ENCODE data around the gene MIGA2. TPM values are rescaled to one million over a fixed set of nuclear protein-coding genes. Genes with fewer than 3 reads are reported as not detected.
"Not testable (repeated sequence)": the region's sequence is repeated elsewhere in the genome, so short reads cannot be mapped to it uniquely, and the experiment has no call there.

MIGA2 gene
- total RNA-seq, 1 donor from 2014 or later: 27.5 TPM

DNA sequence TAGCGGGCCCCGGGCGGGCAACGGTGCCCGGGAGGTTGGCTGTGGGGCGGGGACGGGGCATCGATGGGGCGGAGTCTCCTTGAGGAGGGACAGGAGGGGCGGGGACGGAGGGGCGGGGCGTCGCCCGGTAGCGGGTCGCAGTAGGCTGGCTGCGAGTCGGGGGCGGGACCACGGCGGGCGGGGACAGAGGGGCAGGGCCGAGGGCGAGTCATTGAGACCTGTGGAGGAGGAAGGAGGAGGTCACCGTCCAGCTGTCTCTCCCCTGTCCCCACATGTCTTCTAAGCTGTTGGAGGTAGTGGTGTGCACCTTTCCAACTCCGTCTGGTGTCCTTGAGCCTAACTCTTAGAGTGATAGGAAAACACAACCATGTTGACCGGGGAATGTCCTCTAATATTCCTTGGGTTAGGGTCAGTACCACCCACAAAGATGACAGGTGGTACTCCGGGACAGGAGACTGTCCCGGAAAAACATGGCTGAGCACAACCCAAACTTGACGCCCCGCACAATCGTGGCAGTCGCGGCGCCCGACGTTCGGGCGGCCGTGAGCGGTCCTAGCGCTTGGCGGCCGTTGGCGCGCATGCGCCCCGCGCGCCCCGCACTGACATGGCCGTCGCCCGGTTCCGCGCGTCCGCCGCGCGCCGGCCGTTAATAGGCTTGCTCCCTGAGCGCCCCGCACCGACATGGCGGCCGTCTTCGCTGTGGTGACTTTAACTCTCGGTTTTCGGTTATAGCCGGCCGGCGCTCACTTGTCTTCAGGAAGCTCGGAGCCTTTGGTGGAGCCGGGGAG is 74.5 kb downstream of the MIGA2 start, which contains the start of the genes CRAT and PTPA:
TSS of gene CRAT (minus strand) at position 54 of the 788 bp plus-strand sequence. CDS start 284 bp downstream, outside the sequence.
TSS of gene PTPA (plus strand) at position 676 of the 788 bp plus-strand sequence. CDS start 186 bp downstream, outside the sequence.
- H3K36me3 Mint-ChIP-seq (ENCODE audit: unreplicated experiment): peaks cover 9% of the 10 kb centered on the region
- peak; percentile 98 for DNase-seq (ENCODE audit: extremely low spot score, unreplicated experiment)
- no peaks in the 10 kb centered on the region for H3K27me3 Mint-ChIP-seq (ENCODE audit: unreplicated experiment)
- peak within 1 kb of the TSS; percentile 97 for H3K27ac Mint-ChIP-seq (ENCODE audit: unreplicated experiment)
- TF ChIP-seq, protein P1, sequence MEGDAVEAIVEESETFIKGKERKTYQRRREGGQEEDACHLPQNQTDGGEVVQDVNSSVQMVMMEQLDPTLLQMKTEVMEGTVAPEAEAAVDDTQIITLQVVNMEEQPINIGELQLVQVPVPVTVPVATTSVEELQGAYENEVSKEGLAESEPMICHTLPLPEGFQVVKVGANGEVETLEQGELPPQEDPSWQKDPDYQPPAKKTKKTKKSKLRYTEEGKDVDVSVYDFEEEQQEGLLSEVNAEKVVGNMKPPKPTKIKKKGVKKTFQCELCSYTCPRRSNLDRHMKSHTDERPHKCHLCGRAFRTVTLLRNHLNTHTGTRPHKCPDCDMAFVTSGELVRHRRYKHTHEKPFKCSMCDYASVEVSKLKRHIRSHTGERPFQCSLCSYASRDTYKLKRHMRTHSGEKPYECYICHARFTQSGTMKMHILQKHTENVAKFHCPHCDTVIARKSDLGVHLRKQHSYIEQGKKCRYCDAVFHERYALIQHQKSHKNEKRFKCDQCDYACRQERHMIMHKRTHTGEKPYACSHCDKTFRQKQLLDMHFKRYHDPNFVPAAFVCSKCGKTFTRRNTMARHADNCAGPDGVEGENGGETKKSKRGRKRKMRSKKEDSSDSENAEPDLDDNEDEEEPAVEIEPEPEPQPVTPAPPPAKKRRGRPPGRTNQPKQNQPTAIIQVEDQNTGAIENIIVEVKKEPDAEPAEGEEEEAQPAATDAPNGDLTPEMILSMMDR (IDR thresholded peaks at IDR 0.05): no peak
- no peaks in the 10 kb centered on the region for H3K9me3 Mint-ChIP-seq (ENCODE audit: unreplicated experiment)
- H3K4me3 Mint-ChIP-seq (ENCODE audit: unreplicated experiment): peak within 1 kb of the TSS; percentile 96
- H3K4me1 Mint-ChIP-seq (ENCODE audit: unreplicated experiment): peaks cover 40% of the 10 kb centered on the region

DNA sequence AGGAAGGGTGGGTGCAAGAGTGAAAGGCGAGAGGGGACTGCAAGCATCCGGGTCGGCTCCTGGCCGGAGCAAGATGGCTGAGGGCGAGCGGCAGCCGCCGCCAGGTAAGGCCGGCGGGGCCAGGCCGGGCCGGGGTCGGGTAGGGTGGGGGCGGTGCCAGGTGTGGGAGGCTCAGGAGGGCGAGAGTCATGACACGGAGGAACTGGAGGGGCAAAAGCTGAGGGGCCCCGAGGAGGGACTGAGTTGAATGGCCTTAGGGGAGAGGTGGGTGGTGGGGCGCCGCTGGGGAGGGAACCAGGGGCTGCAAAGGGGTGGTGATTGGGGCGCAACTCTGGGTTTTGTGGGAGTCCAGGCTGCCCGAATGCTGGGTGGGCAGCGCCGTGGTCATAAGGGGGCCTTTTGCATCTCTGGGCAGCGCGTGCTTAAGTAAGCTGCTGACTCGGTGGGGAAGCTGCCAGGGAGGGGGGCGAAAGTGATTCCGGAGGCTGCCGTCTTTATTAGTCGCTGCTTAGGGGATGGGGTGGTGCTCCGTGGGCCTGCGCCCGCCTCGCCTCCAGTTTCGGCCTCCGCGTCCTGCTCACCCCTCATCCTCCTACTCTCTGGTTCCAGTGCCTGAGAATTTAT is 75.2 kb downstream of the MIGA2 start:
- DNase-seq (ENCODE audit: extremely low spot score, unreplicated experiment): no peak
- Mint-ChIP-seq H3K9me3 (ENCODE audit: unreplicated experiment) (no peaks in the 10 kb centered on the region), H3K4me1 (ENCODE audit: unreplicated experiment) (peaks cover 40% of the 10 kb centered on the region), H3K27me3 (ENCODE audit: unreplicated experiment) (no peaks in the 10 kb centered on the region), H3K27ac (ENCODE audit: unreplicated experiment) (peak overlapping the region; percentile 97), H3K4me3 (ENCODE audit: unreplicated experiment) (peak overlapping the region; percentile 96), H3K36me3 (ENCODE audit: unreplicated experiment) (peaks cover 8% of the 10 kb centered on the region)
- TF ChIP-seq, protein P1 (IDR thresholded peaks at IDR 0.05): no peak

DNA sequence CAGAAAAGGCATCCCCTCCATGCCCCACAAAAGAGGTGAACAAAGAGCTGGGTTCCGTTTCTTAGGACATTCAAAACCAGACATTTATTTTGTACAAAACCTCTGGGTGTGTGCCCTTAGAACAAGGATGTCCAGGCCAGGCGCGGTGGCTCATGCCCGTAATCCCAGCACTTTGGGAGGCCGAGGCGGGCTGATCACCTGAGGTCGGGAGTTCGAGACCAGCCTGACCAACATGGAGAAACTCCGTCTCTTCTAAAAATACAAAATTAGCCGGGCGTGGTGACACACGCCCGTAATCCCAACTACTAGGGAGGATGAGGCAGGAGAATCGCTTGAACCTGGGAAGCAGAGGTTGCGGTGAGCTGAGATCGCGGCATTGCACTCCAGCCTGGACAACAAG is 76.1 kb downstream of the MIGA2 start:
- not testable (repeated sequence) for H3K27me3 Mint-ChIP-seq (ENCODE audit: unreplicated experiment); DNase-seq (ENCODE audit: extremely low spot score, unreplicated experiment); H3K36me3 Mint-ChIP-seq (ENCODE audit: unreplicated experiment); H3K9me3 Mint-ChIP-seq (ENCODE audit: unreplicated experiment)
- H3K27ac Mint-ChIP-seq (ENCODE audit: unreplicated experiment): peak overlapping the region; percentile 97
- H3K4me1 Mint-ChIP-seq (ENCODE audit: unreplicated experiment): peaks cover 40% of the 10 kb centered on the region
- peak overlapping the region; percentile 96 for H3K4me3 Mint-ChIP-seq (ENCODE audit: unreplicated experiment)

DNA sequence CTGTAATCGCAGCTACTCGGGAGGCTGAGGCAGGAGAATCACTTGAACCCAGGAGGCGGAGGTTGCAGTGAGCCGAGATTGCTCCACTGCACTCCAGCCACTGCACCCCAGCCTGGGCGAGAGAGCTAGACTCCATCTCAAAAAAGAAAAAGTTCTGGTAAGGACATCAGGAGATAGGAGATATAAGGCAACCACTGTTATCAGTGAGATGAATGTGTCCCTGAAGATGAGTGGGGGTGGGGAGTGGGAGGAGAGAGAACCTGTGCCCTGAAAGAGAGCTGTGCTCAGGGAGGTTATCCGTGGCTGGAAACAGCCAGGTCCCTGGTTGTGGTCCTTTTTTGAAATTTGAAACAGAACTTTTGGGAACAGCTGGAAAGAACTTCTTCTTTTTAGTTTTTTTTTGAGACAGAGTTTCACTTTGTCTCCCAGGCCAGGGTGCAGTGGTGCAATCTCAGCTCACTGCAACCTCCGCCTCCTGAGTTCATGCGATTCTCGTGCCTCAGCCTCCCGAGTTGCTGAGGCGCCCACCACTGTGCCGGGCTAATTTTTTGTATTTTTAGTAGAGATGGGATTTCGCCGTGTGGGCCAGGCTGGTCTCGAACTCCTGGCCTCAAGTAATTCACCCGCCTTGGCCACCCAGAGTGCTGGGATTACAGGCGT is 77.3 kb downstream of the MIGA2 start:
- Mint-ChIP-seq H3K27ac (ENCODE audit: unreplicated experiment) (no peak overlapping the region), H3K36me3 (ENCODE audit: unreplicated experiment) (no peaks in the 10 kb centered on the region), H3K27me3 (ENCODE audit: unreplicated experiment) (no peaks in the 10 kb centered on the region), H3K4me3 (ENCODE audit: unreplicated experiment) (no peak overlapping the region), H3K9me3 (ENCODE audit: unreplicated experiment) (no peaks in the 10 kb centered on the region), H3K4me1 (ENCODE audit: unreplicated experiment) (peaks cover 38% of the 10 kb centered on the region)
- DNase-seq (ENCODE audit: extremely low spot score, unreplicated experiment): no peak
- TF ChIP-seq, protein P1 (IDR thresholded peaks at IDR 0.05): no peak

DNA sequence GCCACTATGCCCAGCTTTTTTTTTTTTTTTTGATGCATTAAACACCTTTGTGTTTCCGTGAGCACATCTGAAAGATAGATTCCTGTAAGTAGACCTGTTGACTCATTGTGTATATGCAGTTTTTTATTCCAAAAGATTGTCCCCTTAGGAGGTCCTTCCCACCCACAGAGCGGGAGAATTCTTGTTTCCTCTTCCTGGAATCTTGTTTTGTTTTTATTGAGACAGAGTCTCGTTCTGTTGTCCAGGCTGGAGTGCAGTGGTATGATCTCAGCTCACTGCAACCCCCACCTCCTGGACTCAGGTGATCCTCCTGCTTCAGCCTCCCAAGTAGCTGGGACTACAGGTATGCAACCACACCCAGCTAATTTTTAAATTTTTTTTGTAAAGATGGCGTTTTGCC is 82.4 kb downstream of the MIGA2 start:
- H3K4me1 Mint-ChIP-seq (ENCODE audit: unreplicated experiment): peaks cover 38% of the 10 kb centered on the region
- H3K4me3 Mint-ChIP-seq (ENCODE audit: unreplicated experiment): no peak overlapping the region

More for the DNA sequence above, 82.4 kb downstream of the MIGA2 start:
- H3K9me3 Mint-ChIP-seq (ENCODE audit: unreplicated experiment): no peaks in the 10 kb centered on the region
- peak overlapping the region; percentile 50 for H3K27ac Mint-ChIP-seq (ENCODE audit: unreplicated experiment)
- H3K36me3 Mint-ChIP-seq (ENCODE audit: unreplicated experiment): peaks cover 12% of the 10 kb centered on the region
- TF ChIP-seq, protein P1 (IDR thresholded peaks at IDR 0.05): no peak
- H3K27me3 Mint-ChIP-seq (ENCODE audit: unreplicated experiment): no peaks in the 10 kb centered on the region
- DNase-seq (ENCODE audit: extremely low spot score, unreplicated experiment): no peak

All from osteocyte (in vitro differentiated cells).